HEK293T (cell line): ENCODE measurements around the gene MCM9.

Experiments
- FOXM1 ChIP-seq: fragments of 450-650 bp; IDR thresholded peaks from 2 replicates; pipeline ENCODE4 v1.6.1; 2017; ENCODE audit warnings: mild to moderate bottlenecking, borderline replicate concordance
- SUZ12 ChIP-seq: fragments of 450-650 bp; IDR thresholded peaks from 2 replicates; pipeline ENCODE4 v1.6.1; 2016; ENCODE audit warnings: mild to moderate bottlenecking

- no peak for TF ChIP-seq FOXM1
- no peak for TF ChIP-seq SUZ12
Measured at GRCh38 chr6:118921084-118921483, 13.9 kb downstream of the MCM9 start.
